ENCODE results near the gene PLA2G6.
"Not testable (repeated sequence)": the region's sequence is repeated elsewhere in the genome, so short reads cannot be mapped to it uniquely, and the experiment has no call there.

The PLA2G6 gene

DNA sequence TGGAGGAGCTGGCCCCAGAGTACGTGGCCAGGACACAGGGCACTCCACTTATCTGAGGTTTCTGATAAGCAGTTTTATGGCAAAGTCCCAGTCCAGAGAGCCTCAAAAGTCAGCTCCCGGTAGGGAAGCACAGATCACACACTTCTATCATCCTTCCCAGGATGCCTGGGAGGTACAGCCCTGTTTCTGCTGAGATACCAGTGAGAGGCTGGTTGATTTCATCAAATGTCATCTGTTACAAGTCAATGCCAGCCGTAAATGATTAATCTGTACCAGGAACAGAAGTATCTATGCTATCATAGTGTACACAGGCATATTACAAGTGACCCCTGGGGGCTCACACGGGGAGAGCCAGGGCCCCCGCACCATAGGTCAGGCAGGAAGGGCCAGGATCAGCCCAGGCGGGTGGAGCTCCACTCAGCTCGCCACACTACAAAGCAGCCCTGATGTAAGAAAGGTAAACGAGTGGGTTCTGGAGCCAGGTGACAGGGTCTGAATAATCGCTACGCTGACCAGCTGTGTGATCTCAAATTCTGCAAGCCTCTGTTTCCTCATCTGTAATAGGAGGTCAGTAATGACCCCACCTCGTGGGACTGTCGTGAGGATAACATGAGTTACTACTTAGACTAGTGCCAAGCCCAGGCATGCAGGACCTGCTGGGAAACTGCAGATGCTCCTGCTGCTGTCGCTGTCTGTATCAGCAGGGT lies 17.6 kb downstream of the PLA2G6 start:
- DNase-seq (ENCODE audit: low spot score): no peak
- in situ Hi-C loops (cut with MboI; ENCODE audit: low sequenced_read_pairs, unreplicated experiment): no loop called here
- TF ChIP-seq CTCF (IDR thresholded peaks at IDR 0.05; ENCODE audit: borderline replicate concordance, control extremely low read depth, extremely low read depth, insufficient read depth, missing control alignments): no peak

DNA sequence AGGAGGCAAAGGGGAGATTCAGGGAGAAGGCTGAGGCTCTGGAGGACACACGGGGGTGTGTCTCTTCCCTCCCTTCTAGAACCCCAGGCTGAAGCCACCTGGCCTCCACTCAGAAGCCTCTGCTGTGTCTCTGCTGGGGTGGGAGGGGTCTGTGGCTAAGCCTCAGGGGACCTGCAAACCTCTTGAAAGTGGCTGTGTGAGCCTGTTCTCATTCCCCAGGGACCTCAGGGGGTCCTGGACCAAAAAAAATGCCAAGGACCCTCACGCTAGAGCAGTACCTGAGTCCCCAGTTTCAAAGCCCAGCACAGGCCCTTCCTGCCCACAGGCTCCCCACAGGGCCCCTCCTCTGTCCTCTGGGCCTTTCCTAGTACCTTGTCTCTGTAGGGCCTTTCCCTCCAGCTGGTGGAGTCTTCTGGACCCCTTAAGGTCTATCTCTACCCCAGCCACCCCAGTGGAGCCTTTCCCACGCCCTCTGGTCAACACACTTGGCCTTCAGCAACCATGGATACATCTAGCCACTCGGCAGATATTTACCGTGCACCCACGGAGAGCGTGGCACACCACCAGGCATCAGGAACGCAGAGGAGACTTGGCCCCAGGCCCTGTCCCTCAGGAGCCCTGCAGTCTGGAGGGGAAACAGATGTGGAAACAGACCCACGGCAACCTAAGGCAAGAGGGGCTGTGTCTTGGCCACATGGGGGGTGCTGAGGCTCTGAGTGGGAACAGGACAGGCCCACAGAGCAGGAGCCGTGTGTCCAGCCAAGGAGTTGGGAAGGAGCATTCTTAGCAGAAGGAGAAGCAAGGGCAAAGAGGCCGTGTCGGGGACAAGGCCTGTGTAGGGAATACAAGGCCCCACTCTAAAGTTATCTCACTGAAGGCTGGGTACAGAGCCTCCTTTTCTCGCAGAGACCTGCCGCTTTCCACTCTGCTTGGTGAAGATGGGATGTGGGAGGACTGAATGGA lies 18.5 kb downstream of the PLA2G6 start:
- no peak for TF ChIP-seq CTCF (IDR thresholded peaks at IDR 0.05; ENCODE audit: borderline replicate concordance, control extremely low read depth, extremely low read depth, insufficient read depth, missing control alignments)
- no peak for DNase-seq (ENCODE audit: low spot score)
- in situ Hi-C loops (cut with MboI; ENCODE audit: low sequenced_read_pairs, unreplicated experiment): no loop called here

GRCh38 chr22:38155703-38156102 lies 25.9 kb downstream of the PLA2G6 start:
- no peak for TF ChIP-seq CTCF (IDR thresholded peaks at IDR 0.05; ENCODE audit: borderline replicate concordance, control extremely low read depth, extremely low read depth, insufficient read depth, missing control alignments)
- no peak for DNase-seq (ENCODE audit: low spot score)
- in situ Hi-C loops (cut with MboI; ENCODE audit: low sequenced_read_pairs, unreplicated experiment): no loop called here

DNA sequence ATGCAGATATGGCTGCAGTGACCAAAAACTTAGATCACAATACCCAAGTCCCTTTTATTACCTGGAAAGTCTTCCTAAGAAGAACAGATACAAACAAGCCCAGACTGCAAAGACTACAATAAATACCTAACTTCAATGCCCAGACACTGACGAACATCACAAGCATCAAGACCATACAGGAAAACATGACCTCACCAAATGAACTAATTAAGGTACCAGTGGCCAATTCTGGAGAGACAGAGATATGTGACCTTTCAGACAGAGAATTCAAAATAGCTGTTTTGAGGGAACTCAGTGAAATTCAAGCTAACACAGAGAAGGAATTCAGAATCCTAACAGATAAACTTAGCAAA lies 27.1 kb downstream of the PLA2G6 start:
- in situ Hi-C loops (cut with MboI; ENCODE audit: low sequenced_read_pairs, unreplicated experiment); DNase-seq (ENCODE audit: low spot score): not testable (repeated sequence)

- in situ Hi-C loops (cut with MboI; ENCODE audit: low sequenced_read_pairs, unreplicated experiment): no loop called here
- DNase-seq (ENCODE audit: low spot score): no peak
- TF ChIP-seq CTCF (IDR thresholded peaks at IDR 0.05; ENCODE audit: borderline replicate concordance, control extremely low read depth, extremely low read depth, insufficient read depth, missing control alignments): no peak
Measured at GRCh38 chr22:38153821-38154562, 27.6 kb downstream of the PLA2G6 start.

- no peak for TF ChIP-seq CTCF (IDR thresholded peaks at IDR 0.05; ENCODE audit: borderline replicate concordance, control extremely low read depth, extremely low read depth, insufficient read depth, missing control alignments)
- in situ Hi-C loops (cut with MboI; ENCODE audit: low sequenced_read_pairs, unreplicated experiment): no loop called here
- no peak for DNase-seq (ENCODE audit: low spot score)
Measured at GRCh38 chr22:38151126-38151500, 30.5 kb downstream of the PLA2G6 start.
